NCI-H446 (cell line): ENCODE measurements around the gene TENT4A.
"Not testable (repeated sequence)": the region's sequence is repeated elsewhere in the genome, so short reads cannot be mapped to it uniquely, and the experiment has no call there.

ENCODE experiments used
- DNase-seq, 2 experiments: peaks; one replicate each; lab custom pipeline; 2025; lab: John Stamatoyannopoulos, UW

TENT4A gene

GRCh38 chr5:6713274-6714225 is at the start of gene TENT4A:
Gene TENT4A, plus strand, starts transcription at chr5:6713432. Its CDS starts 552 bp downstream, at chr5:6713984.
- no peak for DNase-seq

- DNase-seq: no peak
Observed at GRCh38 chr5:6666762-6667161, 46.5 kb upstream of the TENT4A start.

DNA sequence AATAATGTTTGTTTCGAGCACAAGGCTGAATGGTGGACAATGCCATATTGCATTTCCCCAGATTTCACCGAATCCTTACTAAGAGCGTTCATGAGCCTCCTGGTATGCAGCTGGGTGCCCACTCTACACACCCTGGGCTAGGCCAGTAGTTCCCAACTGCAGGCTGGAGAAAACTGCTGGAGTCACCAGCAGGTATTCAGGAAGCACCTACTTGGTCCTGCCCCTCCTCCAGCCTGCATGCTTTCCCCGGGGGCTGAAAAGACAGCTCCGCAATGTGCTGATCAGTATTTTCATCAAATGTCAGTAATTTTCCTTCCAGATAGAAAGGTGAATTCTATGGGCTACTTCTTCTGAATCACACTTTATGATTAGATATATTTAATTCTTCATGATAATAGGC is 45.6 kb upstream of the TENT4A start:
- no peak for DNase-seq

DNA sequence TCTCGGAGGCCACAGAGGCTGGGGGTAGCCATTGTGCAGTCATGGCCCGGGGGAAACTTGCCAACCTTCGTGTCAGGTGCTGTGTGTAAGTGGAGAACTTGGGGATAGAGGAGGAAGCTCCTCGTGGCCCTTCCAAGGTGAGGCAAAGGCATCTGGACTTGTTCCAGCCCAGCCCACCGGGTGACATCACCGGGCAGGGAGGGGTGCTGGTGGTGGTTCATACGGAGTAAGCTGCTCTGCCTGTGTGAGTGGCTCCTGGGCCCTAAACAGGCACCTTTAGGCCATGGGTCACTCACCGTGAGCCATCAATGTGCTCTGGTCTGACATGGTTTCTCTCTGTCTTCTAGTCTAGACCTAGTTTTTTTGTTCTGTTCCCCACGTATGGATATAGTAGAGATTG is 44.5 kb upstream of the TENT4A start:
- DNase-seq: not testable (repeated sequence)

DNA sequence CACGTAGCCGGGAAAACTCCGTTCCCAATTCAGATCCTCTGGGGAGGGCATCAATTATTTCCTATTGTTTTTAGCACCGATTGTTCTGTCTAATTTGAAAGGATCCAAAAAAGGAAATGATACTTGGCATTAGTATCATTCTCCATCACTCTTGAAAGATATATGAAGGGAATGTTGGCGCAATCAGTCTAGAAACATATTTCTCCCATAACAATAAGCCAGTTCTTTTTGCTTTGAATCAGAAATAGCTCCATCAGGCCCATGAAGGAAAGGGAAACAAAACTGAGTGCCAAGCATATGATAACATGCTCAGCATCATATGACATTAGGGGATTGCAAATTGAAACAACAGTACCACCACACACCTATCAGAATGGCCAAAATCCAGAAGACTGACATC is 40.2 kb upstream of the TENT4A start:
- DNase-seq: no peak

DNA sequence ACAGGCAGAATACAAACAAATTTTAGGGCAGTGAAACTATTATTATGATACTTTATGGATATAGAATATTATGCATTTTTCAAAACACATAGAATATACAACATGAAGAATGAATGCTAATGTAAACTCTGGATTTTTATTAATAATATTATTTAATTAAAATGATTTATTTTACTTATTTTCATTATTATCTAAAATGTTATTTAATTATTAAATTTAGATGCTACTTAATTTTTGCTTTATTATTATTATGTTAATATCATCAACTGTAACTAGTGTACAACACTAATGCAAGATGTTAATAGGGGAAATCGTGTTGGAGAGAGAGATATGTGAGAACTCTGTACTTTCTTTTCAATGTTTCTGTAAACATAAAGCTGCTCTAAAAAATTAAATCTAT is 39.3 kb upstream of the TENT4A start:
- no peak for DNase-seq

DNA sequence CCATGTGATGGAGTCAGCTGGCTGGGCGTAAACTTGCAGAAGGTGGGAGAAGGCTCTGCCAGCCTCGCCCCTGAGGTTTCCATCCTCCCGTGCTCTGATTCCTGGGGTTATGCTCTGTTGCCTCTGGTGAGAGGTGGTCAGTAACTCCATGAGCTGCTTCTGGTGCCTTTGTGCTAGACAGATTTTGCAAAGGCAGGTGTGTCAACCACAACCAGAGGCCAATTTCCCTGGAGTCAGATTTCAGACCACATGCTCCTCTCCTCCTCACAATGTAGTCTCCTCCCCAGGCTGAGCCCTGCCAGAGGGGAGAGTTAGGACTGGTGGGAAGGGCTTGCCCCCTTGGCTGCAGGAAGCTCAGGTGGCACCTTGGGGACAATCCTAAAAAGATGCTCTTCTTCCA is 38.8 kb upstream of the TENT4A start:
- no peak for DNase-seq

DNA sequence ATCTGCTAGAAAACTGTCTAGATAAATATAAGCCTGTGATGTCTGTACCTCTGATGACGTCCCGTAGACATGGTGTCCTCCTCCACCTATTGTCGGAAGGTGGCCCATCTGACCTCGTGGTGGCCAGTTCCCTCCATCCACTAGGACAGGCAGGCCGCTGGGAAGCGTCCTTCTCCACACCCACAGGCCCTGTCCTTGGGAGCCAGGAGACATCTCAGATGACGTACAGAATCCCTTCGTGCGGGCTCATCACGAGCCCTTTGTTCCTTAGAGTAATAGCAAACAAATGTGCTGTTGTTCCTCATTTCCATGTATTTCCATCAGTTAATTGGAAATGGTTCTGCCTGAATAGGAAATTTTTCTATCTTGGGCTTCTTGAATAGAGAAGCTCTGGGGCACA is 38.3 kb upstream of the TENT4A start:
- no peak for DNase-seq

DNA sequence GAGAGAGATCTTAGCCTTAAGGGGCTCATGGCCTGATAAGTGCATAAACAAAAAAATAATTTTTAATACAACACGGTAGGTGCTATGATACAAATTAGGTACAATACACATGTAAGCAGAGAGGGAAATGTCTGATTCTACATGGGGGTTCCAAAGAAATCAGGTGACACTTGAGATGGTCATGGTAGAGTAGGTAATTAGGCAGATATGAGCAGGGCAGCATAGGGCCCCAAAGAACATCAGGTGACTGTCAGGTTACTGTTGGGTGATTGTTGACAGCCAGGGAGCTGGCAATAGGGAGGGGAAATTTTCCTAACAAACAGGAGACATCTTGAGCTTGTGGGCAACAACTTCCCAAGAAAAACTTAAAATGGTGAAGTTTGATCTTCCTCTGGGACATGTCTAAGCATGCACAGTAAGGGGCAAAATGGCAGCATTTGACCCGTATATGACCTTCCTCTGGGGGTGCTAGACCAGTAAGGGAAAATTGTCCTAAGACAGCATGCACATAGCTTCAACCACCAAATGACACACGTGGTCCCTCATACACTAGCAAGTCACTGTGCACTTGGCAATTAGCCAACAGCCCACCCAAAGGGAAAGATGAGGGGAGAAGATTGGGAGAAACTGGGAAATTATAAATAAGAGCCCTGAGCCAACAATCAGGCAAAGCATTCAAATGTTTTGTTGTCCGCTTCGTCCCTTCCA is 37.3 kb upstream of the TENT4A start:
- no peak for DNase-seq

DNA sequence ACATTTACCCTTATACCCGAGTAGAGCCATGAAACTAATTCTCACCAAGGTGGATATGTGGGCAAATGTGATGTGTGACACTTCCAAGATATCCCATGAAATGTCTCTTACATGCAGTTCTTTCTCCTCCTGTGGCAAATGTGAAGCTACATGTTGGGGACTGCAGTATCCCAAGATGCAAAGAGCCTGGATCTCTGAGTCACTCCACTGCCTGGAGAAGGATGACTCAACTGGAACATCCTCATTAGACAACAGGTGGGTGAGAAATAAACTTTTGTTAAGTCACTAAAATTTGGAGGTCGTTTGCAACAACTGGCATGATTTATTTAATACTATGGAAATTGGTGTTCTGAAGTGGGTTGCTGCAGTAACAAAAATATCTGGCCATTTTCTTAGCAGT is 36.5 kb upstream of the TENT4A start:
- DNase-seq: no peak

DNA sequence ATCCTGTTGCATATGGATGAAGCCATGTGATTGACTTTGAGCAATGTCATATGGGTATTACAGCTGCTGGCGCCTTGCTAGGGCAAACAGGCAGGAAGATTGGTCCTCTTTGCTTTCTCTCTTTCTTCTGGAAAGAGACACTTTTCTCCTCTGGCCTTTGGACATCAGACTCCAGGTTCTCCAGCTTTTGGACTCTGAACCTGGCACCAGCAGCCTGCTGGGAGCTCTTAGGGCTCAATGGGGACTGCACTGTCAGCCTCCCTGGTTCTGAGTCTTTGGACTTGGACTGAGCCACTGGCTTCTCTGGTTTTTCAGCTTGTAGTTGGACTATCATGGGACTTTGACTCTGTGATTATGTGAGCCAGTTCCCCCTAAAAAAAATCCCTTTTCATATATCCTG is 34.8 kb upstream of the TENT4A start:
- no peak for DNase-seq

- no peak for DNase-seq
Observed at GRCh38 chr5:6680922-6681321, 32.3 kb upstream of the TENT4A start.

DNA sequence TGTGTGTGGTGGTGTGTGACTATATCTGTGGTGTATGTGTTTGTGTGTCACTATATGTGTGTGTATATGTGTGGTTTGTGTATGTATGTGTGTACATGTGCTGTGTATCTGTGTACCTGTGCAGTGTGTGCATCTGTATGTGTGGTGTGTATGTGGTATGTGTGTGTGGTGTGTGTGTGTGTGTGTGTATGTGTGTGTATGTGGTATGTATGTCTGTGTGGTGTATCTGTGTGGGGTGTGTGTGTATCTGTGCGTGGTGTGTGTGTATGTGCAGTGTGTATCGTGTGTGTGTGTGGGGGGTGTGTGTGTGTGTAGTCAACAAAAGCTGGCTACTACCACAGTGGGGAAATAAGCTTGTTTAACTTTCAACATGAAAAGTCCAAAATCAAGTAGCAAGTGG is 31.6 kb upstream of the TENT4A start:
- no peak for DNase-seq

- DNase-seq: no peak
Observed at GRCh38 chr5:6682239-6682638, 31.0 kb upstream of the TENT4A start.

- no peak for DNase-seq
Observed at GRCh38 chr5:6683241-6683640, 30.0 kb upstream of the TENT4A start.

GRCh38 chr5:6684075-6684474 is 29.2 kb upstream of the TENT4A start:
- DNase-seq: no peak

DNA sequence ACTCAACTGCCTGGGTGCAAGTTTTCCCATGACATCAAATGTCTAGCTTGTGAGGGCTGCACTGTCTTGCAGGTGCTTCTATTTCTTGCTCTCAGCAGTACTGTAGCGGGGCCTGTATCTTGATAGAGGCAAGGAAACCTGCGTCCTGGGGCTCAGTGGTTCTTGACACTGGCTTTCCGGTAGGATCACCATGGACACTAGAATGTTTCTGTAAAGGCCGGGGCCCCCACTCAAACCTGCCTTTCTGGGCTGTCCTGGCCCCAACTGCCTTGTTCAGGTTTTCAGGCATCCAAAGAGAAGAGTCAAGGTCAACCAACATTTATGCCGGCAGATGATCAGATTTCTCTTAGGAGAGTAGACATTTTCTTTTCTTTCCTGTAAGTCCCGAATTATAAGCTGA is 26.7 kb upstream of the TENT4A start:
- no peak for DNase-seq

- DNase-seq: no peak
Observed at GRCh38 chr5:6686915-6687409, 26.3 kb upstream of the TENT4A start.

DNA sequence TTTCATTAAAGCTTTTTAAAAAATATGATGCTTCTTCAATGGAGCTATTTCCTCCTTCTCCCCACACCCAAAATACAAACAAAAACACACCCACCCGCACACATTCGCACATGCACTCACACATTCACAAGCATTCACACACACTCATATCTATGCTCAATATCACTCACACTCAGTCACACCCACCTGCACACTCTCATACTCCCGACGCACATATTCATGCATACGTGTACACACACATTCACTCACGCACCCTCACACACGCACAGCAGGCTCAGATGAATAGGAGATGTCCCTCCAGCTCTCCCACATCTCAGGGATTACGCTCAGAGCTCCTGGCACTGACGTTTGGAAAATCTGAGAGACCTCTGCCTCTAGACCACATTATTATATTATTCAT is 25.7 kb upstream of the TENT4A start:
- no peak for DNase-seq

DNA sequence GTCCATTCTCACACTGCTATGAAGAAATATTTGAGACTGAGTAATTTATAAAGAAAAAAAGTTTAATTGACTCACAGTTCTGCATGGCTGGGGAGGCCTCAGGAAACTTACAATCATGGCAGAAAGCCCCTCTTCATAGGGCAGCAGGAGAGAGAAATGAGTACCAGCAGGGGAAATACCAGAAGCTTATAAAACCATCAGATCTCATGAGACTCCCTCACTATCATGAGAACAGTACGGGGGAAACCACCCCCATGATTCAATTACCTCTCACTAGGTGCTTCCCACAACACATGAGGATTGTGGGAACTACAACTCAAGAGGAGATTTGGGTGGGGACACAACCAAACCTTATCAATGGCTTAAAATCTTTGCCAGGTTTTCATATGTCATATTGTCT is 20.3 kb upstream of the TENT4A start:
- DNase-seq: no peak

GRCh38 chr5:6698696-6699095 is 14.5 kb upstream of the TENT4A start:
- DNase-seq: no peak

- DNase-seq: no peak
Observed at GRCh38 chr5:6699357-6699756, 13.9 kb upstream of the TENT4A start.

- no peak for DNase-seq
Observed at GRCh38 chr5:6700074-6700684, 13.1 kb upstream of the TENT4A start.
